Activated naive CD4-positive, alpha-beta T cell (primary cell): Measurements from ENCODE around the gene RBM47.
"Not testable (repeated sequence)": the region's sequence is repeated elsewhere in the genome, so short reads cannot be mapped to it uniquely, and the experiment has no call there.

ENCODE experiments used
- DNase-seq, 4 experiments: peaks; one replicate each; lab custom pipeline; 2025; lab: John Stamatoyannopoulos, UW

RBM47 gene

GRCh38 chr4:40562208-40562607, 67.5 kb downstream of the RBM47 start:
- DNase-seq, result no peak

GRCh38 chr4:40561543-40562177, 68.0 kb downstream of the RBM47 start:
- DNase-seq, result not testable (repeated sequence)

- no peak for DNase-seq
Observed at GRCh38 chr4:40559585-40560465, 69.8 kb downstream of the RBM47 start.

- DNase-seq, result no peak
Observed at GRCh38 chr4:40557736-40558135, 71.9 kb downstream of the RBM47 start.

GRCh38 chr4:40555176-40555900, 74.3 kb downstream of the RBM47 start:
- DNase-seq, result no peak

- DNase-seq, result not testable (repeated sequence)
Observed at GRCh38 chr4:40554641-40555040, 75.0 kb downstream of the RBM47 start.

GRCh38 chr4:40553995-40554394, 75.7 kb downstream of the RBM47 start:
- DNase-seq, result no peak

- DNase-seq, result no peak
Observed at GRCh38 chr4:40552536-40552935, 77.1 kb downstream of the RBM47 start.

- not testable (repeated sequence) for DNase-seq
Observed at GRCh38 chr4:40551568-40552136, 78.0 kb downstream of the RBM47 start.

- no peak for DNase-seq
Observed at GRCh38 chr4:40550948-40551462, 78.7 kb downstream of the RBM47 start.

GRCh38 chr4:40550196-40550595, 79.5 kb downstream of the RBM47 start:
- no peak for DNase-seq

- DNase-seq, result no peak
Observed at GRCh38 chr4:40548256-40548655, 81.4 kb downstream of the RBM47 start.

GRCh38 chr4:40547789-40548132, 81.9 kb downstream of the RBM47 start:
- DNase-seq, result no peak

GRCh38 chr4:40546969-40547788, 82.5 kb downstream of the RBM47 start:
- DNase-seq, result no peak

GRCh38 chr4:40546506-40546905, 83.2 kb downstream of the RBM47 start:
- DNase-seq, result no peak

GRCh38 chr4:40545487-40545886, 84.2 kb downstream of the RBM47 start:
- not testable (repeated sequence) for DNase-seq

GRCh38 chr4:40544221-40544620, 85.4 kb downstream of the RBM47 start:
- DNase-seq, result no peak

- DNase-seq, result no peak
Observed at GRCh38 chr4:40540800-40541199, 88.9 kb downstream of the RBM47 start.

GRCh38 chr4:40536032-40536431, 93.6 kb downstream of the RBM47 start:
- DNase-seq, result no peak

GRCh38 chr4:40531636-40532023, 98.0 kb downstream of the RBM47 start:
- no peak for DNase-seq

- DNase-seq, result no peak
Observed at GRCh38 chr4:40530961-40531635, 98.6 kb downstream of the RBM47 start.
